HAP-1 (cell line): ENCODE data around the gene ADGRL3.
A peak's percentile ranks its signal among the peaks of the same experiment; 100 is the strongest.

Source experiments
- DNase-seq, 2 experiments: peaks; one replicate each; pipeline ENCODE4 v3.0.0-alpha.2; 2016 to 2020; ENCODE audit warnings: low spot score in 2 of 2
- H3K27me3 ChIP-seq: fragments of 250-450 bp; sonication (Bioruptor Pico); 2 replicates; pipeline ENCODE4 v1.5.1; 2020; ENCODE audit warnings: low read depth, mild to moderate bottlenecking, moderate library complexity
- H3K36me3 ChIP-seq: fragments of 250-450 bp; sonication (Bioruptor Pico); replicated peaks from 2 replicates; pipeline ENCODE4 v1.5.1; 2020; ENCODE audit warnings: mild to moderate bottlenecking
- H3K4me1 ChIP-seq: fragments of 250-450 bp; sonication (Bioruptor Pico); 2 replicates; pipeline ENCODE4 v1.5.1; 2020; ENCODE audit warnings: mild to moderate bottlenecking
- H3K4me3 ChIP-seq: fragments of 250-450 bp; sonication (Bioruptor Pico); 2 replicates; pipeline ENCODE4 v1.5.1; 2020; ENCODE audit warnings: mild to moderate bottlenecking, moderate library complexity
- H3K9me3 ChIP-seq: fragments of 250-450 bp; sonication (Bioruptor Pico); 2 replicates; pipeline ENCODE4 v1.5.1; 2020; ENCODE audit warnings: mild to moderate bottlenecking, moderate library complexity
- in situ Hi-C: fragments of 300-500 bp; cut with MboI; formaldehyde crosslinking; loops from 3 replicates; pipeline ENCODE4 v1.14.3; 2020; ENCODE audit warnings: low sequenced_read_pairs, inconsistent platforms, mixed read lengths

The ADGRL3 gene

GRCh38 chr4:61579786-61580185 lies 379.7 kb downstream of the ADGRL3 start:
- Histone ChIP-seq H3K36me3 (no peaks in the 10 kb centered on the region), H3K27me3 (no peaks in the 10 kb centered on the region), H3K4me1 (peaks cover 22% of the 10 kb centered on the region), H3K9me3 (no peaks in the 10 kb centered on the region), H3K4me3 (no peak overlapping the region)
- no peak for DNase-seq
- in situ Hi-C loops: no loop called here

- Histone ChIP-seq H3K9me3 (no peaks in the 10 kb centered on the region), H3K4me1 (peaks cover 25% of the 10 kb centered on the region), H3K36me3 (no peaks in the 10 kb centered on the region), H3K4me3 (no peak overlapping the region), H3K27me3 (no peaks in the 10 kb centered on the region)
- DNase-seq: no peak
- in situ Hi-C loops: no loop called here
Measured at GRCh38 chr4:61580721-61581377, 380.7 kb downstream of the ADGRL3 start.

- peaks cover 9% of the 10 kb centered on the region for H3K4me1 ChIP-seq
- DNase-seq: no peak
- no peak overlapping the region for H3K4me3 ChIP-seq
- H3K9me3 ChIP-seq: no peaks in the 10 kb centered on the region
- in situ Hi-C loops: no loop called here
- H3K27me3 ChIP-seq: no peaks in the 10 kb centered on the region
- H3K36me3 ChIP-seq: no peaks in the 10 kb centered on the region
Measured at GRCh38 chr4:61583696-61584095, 383.6 kb downstream of the ADGRL3 start.

GRCh38 chr4:61588621-61589402 lies 388.7 kb downstream of the ADGRL3 start:
- no peak for DNase-seq
- Histone ChIP-seq H3K27me3 (no peaks in the 10 kb centered on the region), H3K4me1 (peaks cover 9% of the 10 kb centered on the region), H3K36me3 (no peaks in the 10 kb centered on the region), H3K9me3 (no peaks in the 10 kb centered on the region), H3K4me3 (no peak overlapping the region)
- in situ Hi-C loops: no loop called here

- Histone ChIP-seq H3K4me3 (no peak overlapping the region), H3K27me3 (no peaks in the 10 kb centered on the region), H3K36me3 (no peaks in the 10 kb centered on the region), H3K9me3 (no peaks in the 10 kb centered on the region), H3K4me1 (no peaks in the 10 kb centered on the region)
- in situ Hi-C loops: no loop called here
- peak in 1 of 2 experiments; percentile 22 for DNase-seq
Measured at GRCh38 chr4:61590881-61591280, 390.8 kb downstream of the ADGRL3 start.

GRCh38 chr4:61596606-61597340 lies 396.6 kb downstream of the ADGRL3 start:
- Histone ChIP-seq H3K27me3 (no peaks in the 10 kb centered on the region), H3K9me3 (no peaks in the 10 kb centered on the region), H3K36me3 (no peaks in the 10 kb centered on the region), H3K4me1 (no peaks in the 10 kb centered on the region), H3K4me3 (no peak overlapping the region)
- in situ Hi-C loops: no loop called here
- DNase-seq: no peak

- no peaks in the 10 kb centered on the region for H3K27me3 ChIP-seq
- no peaks in the 10 kb centered on the region for H3K9me3 ChIP-seq
- no peaks in the 10 kb centered on the region for H3K36me3 ChIP-seq
- DNase-seq: peak in 1 of 2 experiments; percentile 42
- H3K4me1 ChIP-seq: peaks cover 7% of the 10 kb centered on the region
- H3K4me3 ChIP-seq: no peak overlapping the region
- in situ Hi-C loops: no loop called here
Measured at GRCh38 chr4:61603086-61603485, 403.0 kb downstream of the ADGRL3 start.

GRCh38 chr4:61604054-61604453 lies 403.9 kb downstream of the ADGRL3 start:
- in situ Hi-C loops: no loop called here
- no peaks in the 10 kb centered on the region for H3K9me3 ChIP-seq
- H3K27me3 ChIP-seq: no peaks in the 10 kb centered on the region
- H3K4me1 ChIP-seq: peaks cover 7% of the 10 kb centered on the region
- no peak overlapping the region for H3K4me3 ChIP-seq
- no peak for DNase-seq
- H3K36me3 ChIP-seq: no peaks in the 10 kb centered on the region

GRCh38 chr4:61605984-61606383 lies 405.9 kb downstream of the ADGRL3 start:
- Histone ChIP-seq H3K36me3 (no peaks in the 10 kb centered on the region), H3K4me3 (no peak overlapping the region), H3K4me1 (peaks cover 7% of the 10 kb centered on the region), H3K27me3 (no peaks in the 10 kb centered on the region), H3K9me3 (no peaks in the 10 kb centered on the region)
- in situ Hi-C loops: no loop called here
- no peak for DNase-seq

GRCh38 chr4:61614231-61614630 lies 414.1 kb downstream of the ADGRL3 start:
- in situ Hi-C loops: no loop called here
- no peak for DNase-seq
- no peaks in the 10 kb centered on the region for H3K27me3 ChIP-seq
- H3K9me3 ChIP-seq: no peaks in the 10 kb centered on the region
- H3K4me3 ChIP-seq: no peak overlapping the region
- H3K4me1 ChIP-seq: no peaks in the 10 kb centered on the region
- H3K36me3 ChIP-seq: no peaks in the 10 kb centered on the region

GRCh38 chr4:61619528-61619927 lies 419.4 kb downstream of the ADGRL3 start:
- H3K27me3 ChIP-seq: no peaks in the 10 kb centered on the region
- in situ Hi-C loops: no loop called here
- no peak overlapping the region for H3K4me3 ChIP-seq
- H3K9me3 ChIP-seq: no peaks in the 10 kb centered on the region
- no peaks in the 10 kb centered on the region for H3K4me1 ChIP-seq
- no peaks in the 10 kb centered on the region for H3K36me3 ChIP-seq
- peak in 1 of 2 experiments; percentile 19 for DNase-seq

GRCh38 chr4:61628282-61628681 lies 428.2 kb downstream of the ADGRL3 start:
- in situ Hi-C loops: no loop called here
- no peaks in the 10 kb centered on the region for H3K36me3 ChIP-seq
- H3K4me3 ChIP-seq: no peak overlapping the region
- H3K9me3 ChIP-seq: no peaks in the 10 kb centered on the region
- H3K27me3 ChIP-seq: no peaks in the 10 kb centered on the region
- DNase-seq: no peak
- H3K4me1 ChIP-seq: no peaks in the 10 kb centered on the region

- no peak overlapping the region for H3K4me3 ChIP-seq
- in situ Hi-C loops: no loop called here
Measured at GRCh38 chr4:61628727-61629126, 428.6 kb downstream of the ADGRL3 start.

GRCh38 chr4:61630548-61630947 lies 430.4 kb downstream of the ADGRL3 start:
- H3K4me1 ChIP-seq: no peaks in the 10 kb centered on the region
- in situ Hi-C loops: no loop called here
- H3K4me3 ChIP-seq: no peak overlapping the region
- no peaks in the 10 kb centered on the region for H3K27me3 ChIP-seq
- no peaks in the 10 kb centered on the region for H3K36me3 ChIP-seq
- no peaks in the 10 kb centered on the region for H3K9me3 ChIP-seq
- DNase-seq: no peak

More at GRCh38 chr4:61628727-61629126, 428.6 kb downstream of the ADGRL3 start:
- H3K27me3 ChIP-seq: no peaks in the 10 kb centered on the region
- H3K36me3 ChIP-seq: no peaks in the 10 kb centered on the region
- H3K9me3 ChIP-seq: no peaks in the 10 kb centered on the region
- no peak for DNase-seq
- H3K4me1 ChIP-seq: no peaks in the 10 kb centered on the region
